Vagina (tissue), 2 donors: ENCODE data around the gene HAGH.

ENCODE experiments used
- POLR2A ChIP-seq, 2 donors: fragments of 450-650 bp; IDR thresholded peaks; one replicate each; pipeline ENCODE4 v1.6.1; 2017; ENCODE audit warnings: antibody characterized with exemption in 2 of 2, mild to moderate bottlenecking in 2 of 2, moderate library complexity in 2 of 2
- TF ChIP-seq, protein P1 (sequence below), 3 experiments: fragments of 450-650 bp in 2 of 3; fragments of 200-600 bp in 1 of 3; sonication (generic) in 1 of 3; IDR thresholded peaks; one replicate each; pipeline ENCODE4 v1.5.1; 2017 to 2019; ENCODE audit warnings: antibody characterized with exemption in 3 of 3, mild to moderate bottlenecking in 2 of 3, moderate library complexity in 2 of 3

DNA sequence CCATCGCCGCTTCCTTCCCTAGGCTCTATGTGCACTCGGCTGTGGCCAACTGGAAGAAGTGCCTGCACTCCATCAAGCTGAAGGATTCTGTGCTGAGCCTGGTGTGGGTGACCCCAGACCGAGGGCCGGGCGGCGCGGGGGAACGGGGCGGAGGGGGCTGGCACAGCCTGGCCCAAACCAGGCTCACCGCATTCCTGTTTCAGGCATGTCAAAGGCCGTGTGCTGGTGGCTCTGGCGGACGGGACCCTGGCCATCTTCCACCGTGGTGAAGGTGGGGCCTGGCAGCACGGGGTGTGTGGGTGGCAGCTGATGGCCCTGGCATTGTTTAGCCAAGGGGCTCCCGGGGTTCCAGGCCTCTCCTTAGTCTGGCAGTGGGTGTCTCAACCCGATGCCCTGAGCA is 59.9 kb downstream of the HAGH start:
- TF ChIP-seq, protein P1, sequence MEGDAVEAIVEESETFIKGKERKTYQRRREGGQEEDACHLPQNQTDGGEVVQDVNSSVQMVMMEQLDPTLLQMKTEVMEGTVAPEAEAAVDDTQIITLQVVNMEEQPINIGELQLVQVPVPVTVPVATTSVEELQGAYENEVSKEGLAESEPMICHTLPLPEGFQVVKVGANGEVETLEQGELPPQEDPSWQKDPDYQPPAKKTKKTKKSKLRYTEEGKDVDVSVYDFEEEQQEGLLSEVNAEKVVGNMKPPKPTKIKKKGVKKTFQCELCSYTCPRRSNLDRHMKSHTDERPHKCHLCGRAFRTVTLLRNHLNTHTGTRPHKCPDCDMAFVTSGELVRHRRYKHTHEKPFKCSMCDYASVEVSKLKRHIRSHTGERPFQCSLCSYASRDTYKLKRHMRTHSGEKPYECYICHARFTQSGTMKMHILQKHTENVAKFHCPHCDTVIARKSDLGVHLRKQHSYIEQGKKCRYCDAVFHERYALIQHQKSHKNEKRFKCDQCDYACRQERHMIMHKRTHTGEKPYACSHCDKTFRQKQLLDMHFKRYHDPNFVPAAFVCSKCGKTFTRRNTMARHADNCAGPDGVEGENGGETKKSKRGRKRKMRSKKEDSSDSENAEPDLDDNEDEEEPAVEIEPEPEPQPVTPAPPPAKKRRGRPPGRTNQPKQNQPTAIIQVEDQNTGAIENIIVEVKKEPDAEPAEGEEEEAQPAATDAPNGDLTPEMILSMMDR (IDR thresholded peaks at IDR 0.05): no peak
- no peak for TF ChIP-seq POLR2A (IDR thresholded peaks at IDR 0.05)
